Measurements from ENCODE around the gene KANSL1. TPM values are rescaled to one million over a fixed set of nuclear protein-coding genes. Genes with fewer than 3 reads are reported as not detected.
"Not testable (repeated sequence)": the region's sequence is repeated elsewhere in the genome, so short reads cannot be mapped to it uniquely, and the experiment has no call there.

Gene KANSL1
- total and polyA plus RNA-seq, 10 of the 15 experiments (the other 5 are each of a cell fraction or from before 2014, with no cell fraction given), result 4.7 to 60.6 (median 28.0) TPM

GRCh38 chr17:46023783-46024388 lies 169.3 kb downstream of the KANSL1 start:
- intact Hi-C loops (cut with micrococcal nuclease; ENCODE audit: unreplicated experiment) (no loop called here), in situ Hi-C loops (cut with MboI) (no loop called here)
- Histone ChIP-seq H3K4me2 (ENCODE audit: control insufficient read depth, insufficient read depth) (no peak overlapping the region), H3K9ac (ENCODE audit: control insufficient read depth, insufficient read depth, low read length) (no peak overlapping the region), H3K4me3 (no peak overlapping the region), H2AFZ (ENCODE audit: control insufficient read depth, low read depth, low read length) (no peak overlapping the region), H3K79me2 (ENCODE audit: control insufficient read depth, insufficient read depth, low read length) (no peaks in the 10 kb centered on the region), H3K4me1 (ENCODE audit: control insufficient read depth, insufficient read depth, low read length) (peaks cover 21% of the 10 kb centered on the region), H3K9me3 (replicated peaks; ENCODE audit: control insufficient read depth, insufficient read depth, low read length) (no peaks in the 10 kb centered on the region), H3K27me3 (replicated peaks in 1 of 2; ENCODE audit: control insufficient read depth in 2 of 2, insufficient read depth in 2 of 2, low read length in 1 of 2) (no peaks in the 10 kb centered on the region), H4K20me1 (ENCODE audit: control insufficient read depth, insufficient read depth) (no peaks in the 10 kb centered on the region), H3K27ac (ENCODE audit: control insufficient read depth, insufficient read depth) (no peak overlapping the region), H3K36me3 (ENCODE audit: control insufficient read depth in 2 of 2, insufficient read depth in 2 of 2, low read length in 1 of 2) (peaks cover 0 to 7% of the 10 kb centered on the region in 2 experiments; a peak in 2 of 4 replicates)
- no peak for TF ChIP-seq WRNIP1 (IDR thresholded peaks at IDR 0.05; ENCODE audit: borderline replicate concordance, low read depth, low read length)
- TF ChIP-seq, protein P1, sequence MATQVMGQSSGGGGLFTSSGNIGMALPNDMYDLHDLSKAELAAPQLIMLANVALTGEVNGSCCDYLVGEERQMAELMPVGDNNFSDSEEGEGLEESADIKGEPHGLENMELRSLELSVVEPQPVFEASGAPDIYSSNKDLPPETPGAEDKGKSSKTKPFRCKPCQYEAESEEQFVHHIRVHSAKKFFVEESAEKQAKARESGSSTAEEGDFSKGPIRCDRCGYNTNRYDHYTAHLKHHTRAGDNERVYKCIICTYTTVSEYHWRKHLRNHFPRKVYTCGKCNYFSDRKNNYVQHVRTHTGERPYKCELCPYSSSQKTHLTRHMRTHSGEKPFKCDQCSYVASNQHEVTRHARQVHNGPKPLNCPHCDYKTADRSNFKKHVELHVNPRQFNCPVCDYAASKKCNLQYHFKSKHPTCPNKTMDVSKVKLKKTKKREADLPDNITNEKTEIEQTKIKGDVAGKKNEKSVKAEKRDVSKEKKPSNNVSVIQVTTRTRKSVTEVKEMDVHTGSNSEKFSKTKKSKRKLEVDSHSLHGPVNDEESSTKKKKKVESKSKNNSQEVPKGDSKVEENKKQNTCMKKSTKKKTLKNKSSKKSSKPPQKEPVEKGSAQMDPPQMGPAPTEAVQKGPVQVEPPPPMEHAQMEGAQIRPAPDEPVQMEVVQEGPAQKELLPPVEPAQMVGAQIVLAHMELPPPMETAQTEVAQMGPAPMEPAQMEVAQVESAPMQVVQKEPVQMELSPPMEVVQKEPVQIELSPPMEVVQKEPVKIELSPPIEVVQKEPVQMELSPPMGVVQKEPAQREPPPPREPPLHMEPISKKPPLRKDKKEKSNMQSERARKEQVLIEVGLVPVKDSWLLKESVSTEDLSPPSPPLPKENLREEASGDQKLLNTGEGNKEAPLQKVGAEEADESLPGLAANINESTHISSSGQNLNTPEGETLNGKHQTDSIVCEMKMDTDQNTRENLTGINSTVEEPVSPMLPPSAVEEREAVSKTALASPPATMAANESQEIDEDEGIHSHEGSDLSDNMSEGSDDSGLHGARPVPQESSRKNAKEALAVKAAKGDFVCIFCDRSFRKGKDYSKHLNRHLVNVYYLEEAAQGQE (IDR thresholded peaks at IDR 0.05; ENCODE audit: low read depth, low read length), result no peak
- TF ChIP-seq NR2C2 (IDR thresholded peaks at IDR 0.05; ENCODE audit: borderline replicate concordance, control insufficient read depth, insufficient read length, low read depth), result no peak
- TF ChIP-seq, protein P2, sequence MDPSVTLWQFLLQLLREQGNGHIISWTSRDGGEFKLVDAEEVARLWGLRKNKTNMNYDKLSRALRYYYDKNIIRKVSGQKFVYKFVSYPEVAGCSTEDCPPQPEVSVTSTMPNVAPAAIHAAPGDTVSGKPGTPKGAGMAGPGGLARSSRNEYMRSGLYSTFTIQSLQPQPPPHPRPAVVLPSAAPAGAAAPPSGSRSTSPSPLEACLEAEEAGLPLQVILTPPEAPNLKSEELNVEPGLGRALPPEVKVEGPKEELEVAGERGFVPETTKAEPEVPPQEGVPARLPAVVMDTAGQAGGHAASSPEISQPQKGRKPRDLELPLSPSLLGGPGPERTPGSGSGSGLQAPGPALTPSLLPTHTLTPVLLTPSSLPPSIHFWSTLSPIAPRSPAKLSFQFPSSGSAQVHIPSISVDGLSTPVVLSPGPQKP (IDR thresholded peaks at IDR 0.05; ENCODE audit: low read depth, low read length), result no peak
- TF ChIP-seq CBFB (IDR thresholded peaks at IDR 0.05; ENCODE audit: low read depth), result no peak
- no peak for TF ChIP-seq RFX5 (IDR thresholded peaks at IDR 0.05; ENCODE audit: low read depth, low read length)
- no peak for TF ChIP-seq HDAC6 (IDR thresholded peaks at IDR 0.05; ENCODE audit: unreplicated experiment)
- TF ChIP-seq BHLHE40 (IDR thresholded peaks at IDR 0.05; ENCODE audit: borderline replicate concordance in 1 of 2, low read depth in 2 of 2, low read length in 1 of 2), result no peak
- no peak for TF ChIP-seq RUNX3 (IDR thresholded peaks at IDR 0.05; ENCODE audit: low read length)
- no peak for TF ChIP-seq NR2F1 (conservative IDR thresholded peaks at IDR 0.05)
- no peak for TF ChIP-seq RAD51 (IDR thresholded peaks at IDR 0.05)
- TF ChIP-seq SMC3 (IDR thresholded peaks at IDR 0.05; ENCODE audit: borderline replicate concordance, low read length), result no peak
- no peak for TF ChIP-seq CBX3 (IDR thresholded peaks at IDR 0.05; ENCODE audit: borderline replicate concordance, low read depth)
- TF ChIP-seq PML (IDR thresholded peaks at IDR 0.05; ENCODE audit: low read length), result no peak
- 96% methylated on average over 24 of the region's 24 CpGs for WGBS (ENCODE audit: insufficient coverage, insufficient replicate concordance, low lambda C conversion rate, missing lambda C conversion rate)
- CTCF ChIA-PET, result no interaction called here
- FAIRE-seq (no peak), DNase-seq (ENCODE audit: low read depth, low spot score) (no peak), ATAC-seq (no peak)
- POLR2A ChIA-PET, result no interaction called here
- BruUV-seq (replicated peaks), result no TSS peak
- SMC1A ChIA-PET (ENCODE audit: uncharacterized antibody, unreplicated experiment), result no interaction called here
- RAD21 ChIA-PET (ENCODE audit: unreplicated experiment), result no interaction called here

DNA sequence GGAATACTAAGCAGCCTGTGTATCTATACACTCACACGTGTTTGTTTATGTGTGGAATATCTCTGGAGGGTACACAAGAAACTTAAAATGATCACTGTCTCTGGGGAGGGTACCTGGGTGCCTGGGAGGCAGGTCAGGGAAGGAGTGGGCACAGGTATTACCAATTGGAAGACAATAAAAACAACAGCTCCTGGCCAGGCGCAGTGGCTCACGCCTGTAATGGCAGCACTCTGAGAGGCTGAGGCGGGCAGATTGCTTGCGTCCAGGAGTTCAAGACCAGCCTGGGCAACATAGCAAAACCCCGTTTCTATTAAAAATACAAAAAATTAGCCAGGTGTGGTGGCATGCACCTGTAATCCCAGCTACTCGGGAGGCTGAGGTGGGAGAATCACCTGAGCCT lies 169.9 kb downstream of the KANSL1 start:
- H2AFZ ChIP-seq (ENCODE audit: control insufficient read depth, low read depth, low read length), result not testable (repeated sequence)

More for the DNA sequence above, 169.9 kb downstream of the KANSL1 start:
- H3K9ac ChIP-seq (ENCODE audit: control insufficient read depth, insufficient read depth, low read length); intact Hi-C loops (cut with micrococcal nuclease; ENCODE audit: unreplicated experiment); DNase-seq (ENCODE audit: low read depth, low spot score); RAD21 ChIA-PET (ENCODE audit: unreplicated experiment); H3K9me3 ChIP-seq (replicated peaks; ENCODE audit: control insufficient read depth, insufficient read depth, low read length); CTCF ChIA-PET; H4K20me1 ChIP-seq (ENCODE audit: control insufficient read depth, insufficient read depth); in situ Hi-C loops (cut with MboI); H3K27ac ChIP-seq (ENCODE audit: control insufficient read depth, insufficient read depth); H3K4me3 ChIP-seq; H3K4me2 ChIP-seq (ENCODE audit: control insufficient read depth, insufficient read depth); BruUV-seq (replicated peaks); POLR2A ChIA-PET; SMC1A ChIA-PET (ENCODE audit: uncharacterized antibody, unreplicated experiment); H3K36me3 ChIP-seq (ENCODE audit: control insufficient read depth in 2 of 2, insufficient read depth in 2 of 2, low read length in 1 of 2); FAIRE-seq; ATAC-seq; H3K79me2 ChIP-seq (ENCODE audit: control insufficient read depth, insufficient read depth, low read length); H3K27me3 ChIP-seq (replicated peaks in 1 of 2; ENCODE audit: control insufficient read depth in 2 of 2, insufficient read depth in 2 of 2, low read length in 1 of 2): not testable (repeated sequence)
- WGBS (ENCODE audit: insufficient coverage, insufficient replicate concordance, low lambda C conversion rate, missing lambda C conversion rate), result 81% methylated on average over 7 of the region's 7 CpGs
- H3K4me1 ChIP-seq (ENCODE audit: control insufficient read depth, insufficient read depth, low read length), result peaks cover 21% of the 10 kb centered on the region
